GM06990 (cell line): ENCODE results near the gene BBS2.

Experiments used
- DNase-seq: peaks from one replicate; pipeline ENCODE4 v3.0.0-alpha.2; 2011; ENCODE audit not compliant: insufficient read length; ENCODE audit errors: extremely low read depth
- H3K27me3 ChIP-seq: replicated peaks from 2 replicates; pipeline ENCODE4 v1.6.0; 2011; ENCODE audit warnings: low read length; ENCODE audit not compliant: control insufficient read depth, insufficient read depth
- H3K36me3 ChIP-seq: 2 replicates; pipeline ENCODE4 v1.5.1; 2011; ENCODE audit warnings: low read length; ENCODE audit not compliant: control insufficient read depth, insufficient read depth
- H3K4me3 ChIP-seq: replicated peaks from 2 replicates; pipeline ENCODE4 v1.5.1; 2011; ENCODE audit warnings: low read depth, mild to moderate bottlenecking, control low read depth, low read length
- CTCF ChIP-seq: IDR thresholded peaks from 2 replicates; pipeline ENCODE4 v1.5.1; 2011; ENCODE audit warnings: low read length, control low read depth, mild to moderate bottlenecking, inconsistent platforms; ENCODE audit not compliant: insufficient read depth, poor library complexity, severe bottlenecking

The BBS2 gene

GRCh38 chr16:56547949-56548567 is 28.2 kb upstream of the BBS2 start:
- no peak for DNase-seq
- no peak overlapping the region for H3K4me3 ChIP-seq
- H3K27me3 ChIP-seq, result no peaks in the 10 kb centered on the region; the same call in 1 of the 2 replicates
- H3K36me3 ChIP-seq, result no peaks in the 10 kb centered on the region
- no peak for TF ChIP-seq CTCF

- Histone ChIP-seq H3K36me3 (no peaks in the 10 kb centered on the region), H3K27me3 (no peaks in the 10 kb centered on the region; the same call in 1 of the 2 replicates), H3K4me3 (no peak overlapping the region)
- no peak for TF ChIP-seq CTCF
- no peak for DNase-seq
Measured at GRCh38 chr16:56547120-56547948, 27.5 kb upstream of the BBS2 start.

- no peak for TF ChIP-seq CTCF
- Histone ChIP-seq H3K36me3 (no peaks in the 10 kb centered on the region), H3K27me3 (no peaks in the 10 kb centered on the region), H3K4me3 (no peak overlapping the region)
- no peak for DNase-seq
Measured at GRCh38 chr16:56542039-56542438, 22.2 kb upstream of the BBS2 start.

- no peak for TF ChIP-seq CTCF
- no peak for DNase-seq
- H3K4me3 ChIP-seq, result no peak overlapping the region
- H3K27me3 ChIP-seq, result peaks cover 2% of the 10 kb centered on the region; the same call in 1 of the 2 replicates
- H3K36me3 ChIP-seq, result no peaks in the 10 kb centered on the region
Measured at GRCh38 chr16:56539656-56540055, 19.8 kb upstream of the BBS2 start.

GRCh38 chr16:56538331-56538730 is 18.5 kb upstream of the BBS2 start:
- Histone ChIP-seq H3K36me3 (no peaks in the 10 kb centered on the region), H3K27me3 (peaks cover 2% of the 10 kb centered on the region; the same call in 1 of the 2 replicates), H3K4me3 (no peak overlapping the region)
- DNase-seq, result no peak
- no peak for TF ChIP-seq CTCF
